Hepatocyte (in vitro differentiated cells): ENCODE measurements around the gene DNM1L. TPM values are rescaled to one million over a fixed set of nuclear protein-coding genes. Genes with fewer than 3 reads are reported as not detected.

Experiments used
- DNase-seq: peaks from one replicate; pipeline ENCODE4 v3.0.0-alpha.2; 2016; ENCODE audit warnings: low spot score
- H2AFZ ChIP-seq: fragments of 200-600 bp; sonication (generic); 2 replicates; pipeline ENCODE4 v1.6.0; 2016; ENCODE audit warnings: antibody characterized with exemption, mild to moderate bottlenecking
- H3K27ac ChIP-seq: fragments of 200-600 bp; sonication (generic); 2 replicates; pipeline ENCODE4 v1.5.1; 2016; ENCODE audit warnings: mild to moderate bottlenecking
- H3K27me3 ChIP-seq: fragments of 200-600 bp; sonication (generic); 2 replicates; pipeline ENCODE4 v1.6.1; 2016
- H3K36me3 ChIP-seq: fragments of 200-600 bp; sonication (generic); replicated peaks from 2 replicates; pipeline ENCODE4 v1.5.1; 2016; ENCODE audit warnings: low read depth; ENCODE audit not compliant: insufficient read depth
- H3K4me1 ChIP-seq: fragments of 200-600 bp; sonication (generic); 2 replicates; pipeline ENCODE4 v1.5.1; 2016; ENCODE audit warnings: mild to moderate bottlenecking, moderate library complexity; ENCODE audit not compliant: insufficient read depth
- H3K4me2 ChIP-seq: fragments of 200-600 bp; sonication (generic); 2 replicates; pipeline ENCODE4 v1.6.0; 2016
- H3K4me3 ChIP-seq: fragments of 200-600 bp; sonication (generic); 2 replicates; pipeline ENCODE4 v1.5.1; 2016; ENCODE audit warnings: mild to moderate bottlenecking
- H3K79me2 ChIP-seq: fragments of 200-600 bp; sonication (generic); 2 replicates; pipeline ENCODE4 v1.6.0; 2017; ENCODE audit warnings: mild to moderate bottlenecking
- H3K9me2 ChIP-seq: fragments of 200-600 bp; sonication (generic); replicated peaks from 2 replicates; pipeline ENCODE4 v1.6.0; 2017; ENCODE audit warnings: mild to moderate bottlenecking; ENCODE audit not compliant: insufficient read depth
- H3K9me3 ChIP-seq: fragments of 200-600 bp; sonication (generic); 2 replicates; pipeline ENCODE4 v1.5.1; 2016; ENCODE audit warnings: low read depth, mild to moderate bottlenecking
- H4K20me1 ChIP-seq: fragments of 200-600 bp; sonication (generic); 2 replicates; pipeline ENCODE4 v1.6.0; 2016; ENCODE audit warnings: mild to moderate bottlenecking; ENCODE audit not compliant: insufficient read depth, poor library complexity, severe bottlenecking
- CTCF ChIP-seq: fragments of 200-600 bp; sonication (generic); IDR thresholded peaks from 2 replicates; pipeline ENCODE4 v1.5.1; 2016; ENCODE audit warnings: antibody characterized with exemption, mild to moderate bottlenecking; ENCODE audit not compliant: poor library complexity
- EZH2 ChIP-seq: fragments of 200-600 bp; sonication (generic); IDR thresholded peaks from 2 replicates; pipeline ENCODE4 v1.6.1; 2016; ENCODE audit warnings: antibody characterized with exemption, mild to moderate bottlenecking, borderline replicate concordance
- EZH2phosphoT487 ChIP-seq: fragments of 200-600 bp; sonication (generic); IDR thresholded peaks from one replicate; pipeline ENCODE4 v1.6.1; 2018; ENCODE audit warnings: antibody characterized with exemption, mild to moderate bottlenecking, low read depth, moderate library complexity; ENCODE audit not compliant: unreplicated experiment, severe bottlenecking
- WGBS: methylation state at CpG from one replicate; pipeline ENCODE4 v1.1.6; 2016; ENCODE audit warnings: low lambda C conversion rate; ENCODE audit errors: missing lambda C conversion rate; 5-methylcytosine and 5-hydroxymethylcytosine counted together
- polyA plus RNA-seq: library from polyadenylated mRNA; unstranded; fragments of >200 nt; fragmentation: Nextera tagmentation; extraction: Ambion mirVana; gene quantifications from 2 replicates; pipeline ENCODE4 v1.2.1, GENCODE V29; 2016
- total RNA-seq: library from RNA; depleted of rRNA; stranded (reverse); fragments of >200 nt; gene quantifications from 2 replicates; pipeline ENCODE4 v1.2.3, GENCODE V29; 2014

Gene DNM1L
- total and polyA plus RNA-seq, 2 experiments from 2014 or later = 49.1 to 70.8 TPM

GRCh38 chr12:32777159-32777558, 98.1 kb downstream of the DNM1L start:
- Histone ChIP-seq H3K4me2 (no peak overlapping the region), H3K36me3 (no peaks in the 10 kb centered on the region), H3K9me3 (no peaks in the 10 kb centered on the region), H3K4me3 (no peak overlapping the region), H3K79me2 (no peaks in the 10 kb centered on the region), H3K27ac (no peak overlapping the region), H3K9me2 (no peaks in the 10 kb centered on the region), H3K4me1 (no peaks in the 10 kb centered on the region), H4K20me1 (no peaks in the 10 kb centered on the region), H2AFZ (no peak overlapping the region), H3K27me3 (no peaks in the 10 kb centered on the region)
- 78% methylated on average over 5 of the region's 5 CpGs for WGBS
- no peak for DNase-seq
- TF ChIP-seq EZH2phosphoT487 (no peak), EZH2 (no peak), CTCF (no peak)

- H3K9me3 ChIP-seq = no peaks in the 10 kb centered on the region
- no peak overlapping the region for H2AFZ ChIP-seq
- 78% methylated on average over 6 of the region's 6 CpGs for WGBS
- H4K20me1 ChIP-seq = no peaks in the 10 kb centered on the region
- TF ChIP-seq EZH2 (no peak), CTCF (no peak), EZH2phosphoT487 (no peak)
- H3K4me2 ChIP-seq = no peak overlapping the region
- H3K36me3 ChIP-seq = no peaks in the 10 kb centered on the region
- no peak overlapping the region for H3K27ac ChIP-seq
- no peak for DNase-seq
- H3K9me2 ChIP-seq = no peaks in the 10 kb centered on the region
- no peaks in the 10 kb centered on the region for H3K79me2 ChIP-seq
- no peak overlapping the region for H3K4me3 ChIP-seq
- H3K4me1 ChIP-seq = no peaks in the 10 kb centered on the region
- no peaks in the 10 kb centered on the region for H3K27me3 ChIP-seq
Observed at GRCh38 chr12:32777691-32778175, 98.6 kb downstream of the DNM1L start.

GRCh38 chr12:32780071-32780470, 101.0 kb downstream of the DNM1L start:
- TF ChIP-seq EZH2 (no peak), EZH2phosphoT487 (no peak), CTCF (no peak)
- Histone ChIP-seq H3K4me3 (no peak overlapping the region), H3K4me2 (no peak overlapping the region), H2AFZ (no peak overlapping the region), H3K27me3 (no peaks in the 10 kb centered on the region), H4K20me1 (no peaks in the 10 kb centered on the region), H3K79me2 (no peaks in the 10 kb centered on the region), H3K4me1 (no peaks in the 10 kb centered on the region), H3K9me2 (no peaks in the 10 kb centered on the region), H3K36me3 (no peaks in the 10 kb centered on the region), H3K27ac (no peak overlapping the region), H3K9me3 (no peaks in the 10 kb centered on the region)
- no peak for DNase-seq
- WGBS = 74% methylated on average over 1 of the region's 1 CpG

- Histone ChIP-seq H4K20me1 (no peaks in the 10 kb centered on the region), H3K9me3 (no peaks in the 10 kb centered on the region), H3K4me3 (no peak overlapping the region), H3K79me2 (no peaks in the 10 kb centered on the region), H3K9me2 (no peaks in the 10 kb centered on the region), H2AFZ (no peak overlapping the region), H3K27me3 (no peaks in the 10 kb centered on the region), H3K4me2 (no peak overlapping the region), H3K4me1 (no peaks in the 10 kb centered on the region), H3K36me3 (no peaks in the 10 kb centered on the region), H3K27ac (no peak overlapping the region)
- WGBS = 78% methylated on average over 3 of the region's 3 CpGs
- DNase-seq = no peak
- TF ChIP-seq EZH2phosphoT487 (no peak), EZH2 (no peak), CTCF (no peak)
Observed at GRCh38 chr12:32783029-32783428, 103.9 kb downstream of the DNM1L start.
